Endodermal cell (in vitro differentiated cells): ENCODE results near the gene SGCE. TPM values are rescaled to one million over a fixed set of nuclear protein-coding genes. Genes with fewer than 3 reads are reported as not detected.
A peak's percentile ranks its signal among the peaks of the same experiment; 100 is the strongest.

Source experiments
- DNase-seq: peaks from one replicate; pipeline ENCODE4 v3.0.0-alpha.2; 2017
- H3K27ac ChIP-seq: 2 replicates; pipeline ENCODE4 v1.5.1; 2013; ENCODE audit warnings: mild to moderate bottlenecking, low read depth, low read length, moderate library complexity
- H3K27me3 ChIP-seq: 2 replicates; pipeline ENCODE4 v1.6.1; 2013; ENCODE audit warnings: mild to moderate bottlenecking, low read length, moderate library complexity; ENCODE audit not compliant: insufficient read depth, control insufficient read depth, poor library complexity, severe bottlenecking
- H3K36me3 ChIP-seq: 2 replicates; pipeline ENCODE4 v1.7.0; 2013; ENCODE audit warnings: mild to moderate bottlenecking, low read length, moderate library complexity; ENCODE audit not compliant: control insufficient read depth, insufficient read depth
- H3K4me1 ChIP-seq: one replicate; pipeline ENCODE4 v1.7.0; 2013; ENCODE audit warnings: low read length; ENCODE audit not compliant: control insufficient read depth, insufficient read depth
- H3K4me3 ChIP-seq: 2 replicates; pipeline ENCODE4 v1.5.1; 2013; ENCODE audit warnings: mild to moderate bottlenecking, low read length, moderate library complexity
- H3K9ac ChIP-seq: 2 replicates; pipeline ENCODE4 v1.6.1; 2013; ENCODE audit warnings: mild to moderate bottlenecking, low read length, moderate library complexity; ENCODE audit not compliant: poor library complexity, severe bottlenecking; ENCODE audit errors: extremely low read depth
- H3K9me3 ChIP-seq: 2 replicates; pipeline ENCODE4 v1.6.1; 2013; ENCODE audit warnings: mild to moderate bottlenecking, low read length, moderate library complexity; ENCODE audit not compliant: control insufficient read depth
- H3K27ac Mint-ChIP-seq: 2 replicates; pipeline ENCODE4 v1.8.0; 2020; ENCODE audit warnings: mixed read lengths
- H3K27me3 Mint-ChIP-seq: 2 replicates; pipeline ENCODE4 v1.8.0; 2021; ENCODE audit warnings: mild to moderate bottlenecking, mixed read lengths; ENCODE audit not compliant: insufficient read depth
- H3K36me3 Mint-ChIP-seq: 2 replicates; pipeline ENCODE4 v1.8.0; 2020; ENCODE audit warnings: low read depth, mixed read lengths
- H3K4me1 Mint-ChIP-seq: 2 replicates; pipeline ENCODE4 v1.8.0; 2020; ENCODE audit warnings: mixed read lengths
- H3K4me3 Mint-ChIP-seq: 2 replicates; pipeline ENCODE4 v1.8.0; 2020; ENCODE audit warnings: mild to moderate bottlenecking, moderate library complexity, mixed read lengths
- H3K9me3 Mint-ChIP-seq: 2 replicates; pipeline ENCODE4 v1.8.0; 2020; ENCODE audit warnings: mild to moderate bottlenecking, mixed read lengths
- WGBS, 2 experiments: methylation state at CpG; one replicate each; pipeline versions ENCODE4 v1.1.5 to v1.1.7; 2013; ENCODE audit warnings: missing lambda C conversion rate in 2 of 2, mixed read lengths in 1 of 2; ENCODE audit not compliant: insufficient coverage in 1 of 2, insufficient read length in 1 of 2; 5-methylcytosine and 5-hydroxymethylcytosine counted together
- total RNA-seq, 2 donors: library from RNA; stranded (reverse); fragmentation: NEBNext Ultra II Directional in 1 of 2; extraction: Animal tissue kit (Norgen Biotek cat#: 25700) in 1 of 2; gene quantifications; 2 replicates in 1 of 2; 3 replicates in 1 of 2; pipeline ENCODE4 v1.2.1, GENCODE V29; 2021
- TF ChIP-seq, protein P1 (sequence below): fragments of 200-600 bp; sonication (generic); conservative IDR thresholded peaks from 2 replicates; pipeline ENCODE4 v1.5.0; 2021; ENCODE audit warnings: antibody characterized with exemption, mild to moderate bottlenecking

SGCE gene
- total RNA-seq, 2 donors from 2014 or later = 40.9 to 45.9 TPM

- no peaks in the 10 kb centered on the region for H3K4me1 ChIP-seq
- no peaks in the 10 kb centered on the region for H3K36me3 ChIP-seq
- TF ChIP-seq, protein P1, sequence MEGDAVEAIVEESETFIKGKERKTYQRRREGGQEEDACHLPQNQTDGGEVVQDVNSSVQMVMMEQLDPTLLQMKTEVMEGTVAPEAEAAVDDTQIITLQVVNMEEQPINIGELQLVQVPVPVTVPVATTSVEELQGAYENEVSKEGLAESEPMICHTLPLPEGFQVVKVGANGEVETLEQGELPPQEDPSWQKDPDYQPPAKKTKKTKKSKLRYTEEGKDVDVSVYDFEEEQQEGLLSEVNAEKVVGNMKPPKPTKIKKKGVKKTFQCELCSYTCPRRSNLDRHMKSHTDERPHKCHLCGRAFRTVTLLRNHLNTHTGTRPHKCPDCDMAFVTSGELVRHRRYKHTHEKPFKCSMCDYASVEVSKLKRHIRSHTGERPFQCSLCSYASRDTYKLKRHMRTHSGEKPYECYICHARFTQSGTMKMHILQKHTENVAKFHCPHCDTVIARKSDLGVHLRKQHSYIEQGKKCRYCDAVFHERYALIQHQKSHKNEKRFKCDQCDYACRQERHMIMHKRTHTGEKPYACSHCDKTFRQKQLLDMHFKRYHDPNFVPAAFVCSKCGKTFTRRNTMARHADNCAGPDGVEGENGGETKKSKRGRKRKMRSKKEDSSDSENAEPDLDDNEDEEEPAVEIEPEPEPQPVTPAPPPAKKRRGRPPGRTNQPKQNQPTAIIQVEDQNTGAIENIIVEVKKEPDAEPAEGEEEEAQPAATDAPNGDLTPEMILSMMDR = no peak
- Mint-ChIP-seq H3K4me1 (no peaks in the 10 kb centered on the region), H3K27ac (peak overlapping the region; percentile 72), H3K27me3 (peaks cover 13% of the 10 kb centered on the region), H3K9me3 (peaks cover 14% of the 10 kb centered on the region), H3K4me3 (peak overlapping the region; percentile 88), H3K36me3 (no peaks in the 10 kb centered on the region)
- H3K9ac ChIP-seq = no peak overlapping the region
- DNase-seq = peak; percentile 63
- peaks cover 5% of the 10 kb centered on the region for H3K9me3 ChIP-seq
- peak overlapping the region; percentile 74 for H3K4me3 ChIP-seq
- H3K27me3 ChIP-seq = peaks cover 11% of the 10 kb centered on the region
- WGBS, 2 experiments = 43 to 51% methylated on average over 28 to 36 of the region's 36 CpGs
- H3K27ac ChIP-seq = peak overlapping the region; percentile 38
Observed at GRCh38 chr7:94656925-94657731, 1.2 kb upstream of the SGCE start.

GRCh38 chr7:94656658-94656924, 658 bp upstream of the SGCE start:
- whole genome bisulfite sequencing, 2 experiments = 62 to 67% methylated on average over 9 to 10 of the region's 10 CpGs
- H3K27ac ChIP-seq = no peak overlapping the region

GRCh38 chr7:94655126-94655847, 646 bp downstream of the SGCE start:
- H3K4me3 ChIP-seq = peak overlapping the region; percentile 90
- H3K9me3 Mint-ChIP-seq = peaks cover 14% of the 10 kb centered on the region
- no peaks in the 10 kb centered on the region for H3K36me3 ChIP-seq
- H3K27me3 ChIP-seq = peaks cover 11% of the 10 kb centered on the region
- DNase-seq = peak; percentile 76
- TF ChIP-seq, protein P1 = no peak
- peak overlapping the region; percentile 60 for H3K9ac ChIP-seq
- H3K27me3 Mint-ChIP-seq = peaks cover 13% of the 10 kb centered on the region
- no peaks in the 10 kb centered on the region for H3K4me1 Mint-ChIP-seq
- peak overlapping the region; percentile 56 for H3K27ac ChIP-seq
- H3K27ac Mint-ChIP-seq = peak overlapping the region; percentile 81
- H3K36me3 Mint-ChIP-seq = no peaks in the 10 kb centered on the region
- H3K9me3 ChIP-seq = peaks cover 5% of the 10 kb centered on the region
- peak overlapping the region; percentile 88 for H3K4me3 Mint-ChIP-seq
- 0 to 1% methylated on average over 12 to 38 of the region's 38 CpGs for WGBS, 2 experiments
- H3K4me1 ChIP-seq = no peaks in the 10 kb centered on the region

More at GRCh38 chr7:94656658-94656924, 658 bp upstream of the SGCE start:
- Mint-ChIP-seq H3K9me3 (peaks cover 14% of the 10 kb centered on the region), H3K27ac (no peak overlapping the region), H3K4me3 (peak overlapping the region; percentile 88), H3K4me1 (no peaks in the 10 kb centered on the region), H3K36me3 (no peaks in the 10 kb centered on the region), H3K27me3 (peaks cover 13% of the 10 kb centered on the region)
- TF ChIP-seq, protein P1 = no peak
- no peak overlapping the region for H3K9ac ChIP-seq
- DNase-seq = no peak
- H3K4me1 ChIP-seq = no peaks in the 10 kb centered on the region
- H3K27me3 ChIP-seq = peaks cover 11% of the 10 kb centered on the region
- peaks cover 5% of the 10 kb centered on the region for H3K9me3 ChIP-seq
- peak overlapping the region; percentile 74 for H3K4me3 ChIP-seq
- no peaks in the 10 kb centered on the region for H3K36me3 ChIP-seq
